GM18870 (cell line): ENCODE measurements around the gene CCDC70.

ENCODE experiments used
- ATAC-seq: cut with Tn5 transposase; IDR thresholded peaks from one replicate; pipeline ENCODE4 v1.9.1; 2021; ENCODE audit warnings: moderate library complexity; ENCODE audit not compliant: unreplicated experiment

Gene CCDC70

GRCh38 chr13:51856998-51857397 is 4.8 kb upstream of the CCDC70 start:
- ATAC-seq = no peak

GRCh38 chr13:51858433-51859247 is 3.1 kb upstream of the CCDC70 start:
- ATAC-seq = no peak

DNA sequence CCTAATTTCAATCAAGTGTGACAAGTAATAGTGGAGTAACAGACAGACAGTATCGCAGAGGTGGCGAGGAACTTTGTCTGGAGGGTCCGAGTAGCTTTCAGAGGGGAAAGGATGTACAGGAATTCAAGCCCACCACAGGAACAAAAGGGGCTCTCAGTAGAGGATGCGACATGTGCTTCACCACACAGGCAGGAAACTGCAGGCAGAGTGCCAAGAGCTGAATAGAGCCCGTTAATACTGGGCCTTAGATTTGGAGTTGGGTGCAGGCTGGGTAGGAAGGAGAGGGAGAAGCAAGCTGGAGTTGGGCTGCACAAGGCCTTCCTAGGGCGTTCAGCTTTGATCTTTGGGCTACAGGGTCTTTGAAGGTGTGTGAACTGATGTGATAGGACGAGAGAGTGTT is 1.2 kb downstream of the CCDC70 start:
- ATAC-seq = no peak

- ATAC-seq = no peak
Measured at GRCh38 chr13:51865838-51866237, 4.1 kb downstream of the CCDC70 start.

- ATAC-seq = no peak
Measured at GRCh38 chr13:51867062-51867461, 5.3 kb downstream of the CCDC70 start.

DNA sequence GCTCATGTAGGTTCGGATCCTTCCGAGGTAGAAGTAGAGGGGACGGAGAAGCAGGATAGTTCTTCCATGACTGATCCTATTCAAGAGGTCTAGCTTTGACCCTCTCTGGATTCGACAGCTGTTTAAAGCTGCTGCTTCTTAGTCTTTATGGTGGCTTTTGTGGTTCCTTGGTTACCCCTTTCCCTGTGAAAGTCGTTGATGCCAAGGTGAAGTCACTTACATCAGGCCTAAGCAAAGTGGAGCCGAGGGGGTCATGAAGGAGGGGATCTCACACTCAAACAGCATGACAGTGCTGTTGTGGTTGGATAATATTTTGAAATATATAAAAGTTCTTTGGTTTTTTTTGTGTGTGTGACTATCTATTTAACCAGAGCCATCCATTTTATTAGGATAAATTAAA is 8.1 kb downstream of the CCDC70 start:
- no peak for ATAC-seq

DNA sequence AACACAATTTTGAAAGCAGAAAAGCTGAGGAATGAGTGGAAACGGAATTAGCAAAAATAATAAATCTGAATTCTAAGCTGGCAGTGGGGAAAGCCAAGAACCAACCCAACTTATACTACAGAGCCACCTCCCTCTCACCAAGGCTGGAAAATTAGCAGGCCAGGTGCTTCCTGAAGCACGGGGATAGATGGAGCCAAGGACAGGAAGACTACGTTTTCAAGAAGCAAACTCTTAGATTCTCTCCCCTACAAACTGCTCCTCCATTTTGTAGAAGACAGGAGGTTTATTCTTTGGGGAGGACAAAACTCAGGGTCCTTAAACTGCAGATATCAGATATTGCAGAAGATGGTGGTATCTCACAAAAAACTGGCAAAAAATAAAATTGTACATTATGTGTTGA is 8.8 kb downstream of the CCDC70 start:
- no peak for ATAC-seq

- no peak for ATAC-seq
Measured at GRCh38 chr13:51873117-51873798, 11.5 kb downstream of the CCDC70 start.

- no peak for ATAC-seq
Measured at GRCh38 chr13:51873837-51874236, 12.1 kb downstream of the CCDC70 start.

DNA sequence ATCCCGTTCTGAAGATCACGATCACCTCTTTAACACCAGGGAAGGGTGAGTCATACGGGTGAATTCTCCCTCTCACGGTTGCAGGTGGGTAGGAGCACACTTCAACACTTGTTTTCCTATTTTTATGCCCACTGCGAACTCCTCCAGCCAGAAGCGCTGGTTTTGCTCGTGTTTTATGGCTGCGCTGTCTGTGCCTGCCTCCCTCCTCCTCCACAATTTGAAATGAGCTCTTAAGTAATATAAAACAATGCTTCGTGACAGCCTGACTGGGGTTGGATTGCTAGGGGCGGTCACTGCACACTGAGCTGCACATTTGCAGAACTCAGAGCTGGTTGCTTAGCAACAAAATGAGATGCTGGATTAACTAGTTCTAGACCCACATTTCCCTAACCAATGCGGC is 12.9 kb downstream of the CCDC70 start:
- ATAC-seq = no peak

DNA sequence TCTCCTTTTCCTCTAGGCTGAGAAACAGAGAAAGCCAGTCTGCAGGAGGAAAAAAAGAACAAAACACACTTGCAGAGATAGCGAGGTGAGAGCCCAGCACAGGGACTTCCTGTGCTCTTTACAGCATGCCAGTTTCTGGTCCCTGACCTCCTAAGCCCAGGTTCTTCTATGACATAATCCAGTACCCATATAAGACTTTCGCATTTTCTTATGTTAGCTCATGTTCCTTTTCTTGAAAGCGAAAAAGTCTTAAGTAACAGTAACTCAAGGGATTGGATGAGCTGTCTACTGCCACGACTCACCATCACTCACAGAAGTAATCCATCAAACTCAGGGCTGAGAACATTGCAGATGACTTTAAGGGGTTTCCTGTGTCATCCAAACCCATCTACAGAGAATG is 17.4 kb downstream of the CCDC70 start:
- peak; percentile 53 for ATAC-seq

DNA sequence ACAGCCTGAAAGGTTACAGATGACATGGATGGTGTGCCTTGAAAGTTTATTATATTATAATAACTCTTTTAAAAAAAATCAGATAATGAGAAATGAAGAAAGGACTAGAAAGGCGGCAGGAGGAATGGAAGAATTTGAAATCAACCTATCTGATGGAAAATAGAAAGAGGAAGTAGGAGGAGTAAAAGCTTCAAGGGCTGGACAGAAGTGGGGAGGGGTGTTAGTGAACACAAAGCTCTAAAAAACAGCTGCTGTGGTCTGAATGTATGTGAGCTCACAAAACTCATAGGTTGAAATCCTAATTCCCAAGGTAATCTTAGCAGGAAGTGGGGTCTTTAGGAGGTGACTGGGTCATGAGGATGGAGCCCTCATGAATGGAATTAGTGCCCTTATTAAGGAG is 19.5 kb downstream of the CCDC70 start:
- no peak for ATAC-seq

GRCh38 chr13:51882570-51883225 is 20.9 kb downstream of the CCDC70 start:
- ATAC-seq = no peak

GRCh38 chr13:51883226-51883600 is 21.4 kb downstream of the CCDC70 start:
- no peak for ATAC-seq

- no peak for ATAC-seq
Measured at GRCh38 chr13:51885651-51886050, 23.9 kb downstream of the CCDC70 start.

- no peak for ATAC-seq
Measured at GRCh38 chr13:51887468-51887867, 25.7 kb downstream of the CCDC70 start.

GRCh38 chr13:51892657-51893056 is 30.9 kb downstream of the CCDC70 start:
- ATAC-seq = no peak

DNA sequence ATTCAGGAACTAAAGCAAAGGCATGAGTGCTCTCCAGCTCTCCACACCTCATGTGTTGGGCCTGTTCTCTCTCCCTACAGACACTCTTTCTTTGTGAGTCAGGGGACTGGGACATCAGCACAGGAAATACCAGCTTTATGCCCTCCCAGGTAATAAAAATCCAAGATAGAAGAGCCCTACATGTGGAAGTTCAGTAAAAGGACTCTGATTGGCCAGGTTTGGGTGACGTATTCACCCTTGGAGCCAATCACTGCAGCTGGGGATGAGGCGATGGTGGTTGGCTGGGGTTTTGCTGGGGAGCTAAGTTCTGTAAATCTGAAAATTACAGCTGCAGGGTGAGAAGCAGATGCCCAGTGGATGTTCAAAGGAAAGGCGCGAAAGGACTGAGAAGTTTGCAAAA is 32.5 kb downstream of the CCDC70 start:
- no peak for ATAC-seq

DNA sequence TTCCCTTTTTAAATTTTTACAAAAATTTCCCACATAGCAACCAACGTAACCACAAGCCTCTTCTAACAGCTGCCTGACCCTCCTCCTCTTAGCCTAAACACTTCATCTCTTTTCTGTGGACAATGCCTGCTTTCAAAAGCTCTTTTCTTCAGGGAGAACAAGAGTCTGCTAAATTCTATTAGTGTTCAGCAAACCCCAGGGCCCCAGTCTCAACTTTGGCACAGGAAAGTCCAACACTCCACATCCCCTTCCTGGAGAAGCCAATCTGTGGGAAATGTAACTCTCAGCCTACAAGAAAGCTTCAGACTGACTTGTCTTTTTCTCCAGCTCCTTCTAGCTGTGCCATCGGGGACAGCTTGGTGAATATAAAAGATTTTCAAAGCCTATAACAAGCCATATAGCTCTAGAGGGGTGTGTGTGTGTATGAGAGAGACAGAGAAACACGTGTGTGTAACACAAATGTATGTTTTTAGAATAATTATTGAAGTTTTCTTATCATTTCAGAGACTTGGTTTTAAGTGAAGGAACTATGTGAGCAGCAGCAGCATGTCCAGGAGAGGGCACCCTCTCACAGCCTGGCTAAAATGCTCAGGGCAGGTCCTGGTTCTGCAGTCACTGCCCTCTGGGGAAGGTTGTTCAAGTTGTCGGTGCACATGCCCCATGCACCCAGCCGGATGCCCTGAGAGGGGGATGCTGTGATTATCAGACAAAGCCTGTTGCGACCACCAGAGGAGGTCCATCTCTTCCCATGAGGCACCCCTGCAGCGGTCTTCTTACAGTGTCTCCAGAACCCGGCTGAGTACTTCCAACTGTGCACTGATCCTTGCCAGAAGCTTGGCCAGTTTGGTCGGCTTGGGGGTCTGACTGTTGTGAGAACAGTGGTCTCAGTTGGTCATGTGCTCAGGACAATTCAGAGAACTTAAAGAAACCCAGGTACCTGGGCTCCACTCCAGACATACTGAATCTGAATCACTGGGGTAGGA is 34.4 kb downstream of the CCDC70 start:
- ATAC-seq = peak; percentile 60

- ATAC-seq = no peak
Measured at GRCh38 chr13:51900471-51900870, 38.7 kb downstream of the CCDC70 start.

DNA sequence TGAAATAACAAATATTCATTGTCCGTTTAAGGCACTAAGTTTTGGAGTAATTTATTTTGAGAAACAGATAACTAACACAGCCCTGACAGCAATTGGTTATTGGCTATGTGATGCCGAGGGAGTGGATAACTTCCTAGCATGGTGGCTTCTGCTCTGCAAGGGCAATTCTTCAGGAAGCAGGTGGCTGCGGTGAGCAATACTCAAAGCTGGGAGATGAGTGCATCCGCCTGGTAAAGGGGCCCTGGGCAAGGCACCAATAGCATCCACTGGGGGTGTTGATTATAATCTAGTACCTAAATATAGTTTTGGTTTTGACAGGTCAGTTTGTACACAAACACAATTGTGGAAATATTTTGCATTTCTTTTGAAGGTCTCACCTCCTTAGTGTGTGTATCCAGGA is 41.0 kb downstream of the CCDC70 start:
- no peak for ATAC-seq
